A549 (cell line): ENCODE measurements around the gene PXK. TPM values are rescaled to one million over a fixed set of nuclear protein-coding genes. Genes with fewer than 3 reads are reported as not detected.

Experiments used
- ATAC-seq, 2 experiments: fragments of 200-7000 bp in 1 of 2; fragments of >200 bp in 1 of 2; cut with Nextera tagmentation in 1 of 2; cut with Tn5 transposase in 1 of 2; 3 replicates each; pipeline versions ENCODE4 v1.8.0 to v1.9.1; 2018 to 2020; ENCODE audit warnings: mild to moderate bottlenecking in 1 of 2, moderate library complexity in 1 of 2
- CTCF ChIA-PET: fragments of 300-600 bp; sonication (Branson Sonifier 250); formaldehyde crosslinking; extraction: SDS; loops from one replicate; lab custom pipeline; 2021; ENCODE audit warnings: antibody characterized with exemption, inconsistent platforms; lab: Yijun Ruan, JAX
- POLR2A ChIA-PET: fragments of 350-600 bp; formaldehyde crosslinking; extraction: SDS; loops from one replicate; lab custom pipeline; 2021; ENCODE audit warnings: antibody characterized with exemption, inconsistent platforms; lab: Yijun Ruan, JAX
- DNase-seq, 2 experiments: peaks; one replicate each; pipeline versions ENCODE4 v3.0.0 to v3.0.0-alpha.2; 2011 to 2016; ENCODE audit warnings: low read depth in 1 of 2, low spot score in 1 of 2
- FAIRE-seq: peaks from 2 replicates; lab custom pipeline; 2011; peaks lifted over from hg19 to GRCh38; lab: Jason Lieb, UNC
- H3K27ac ChIP-seq, 2 experiments: fragments of >200 bp; sonication (Bioruptor Twin); formaldehyde crosslinking; 3 replicates each; pipeline ENCODE4 v1.5.1; 2016 to 2017
- H3K4me1 ChIP-seq: fragments of >200 bp; sonication (Bioruptor Twin); formaldehyde crosslinking; 3 replicates; pipeline ENCODE4 v1.6.1; 2016
- H3K4me2 ChIP-seq: fragments of >200 bp; sonication (Bioruptor Twin); formaldehyde crosslinking; 3 replicates; pipeline ENCODE4 v1.6.1; 2016
- H3K4me3 ChIP-seq: fragments of >200 bp; sonication (Bioruptor Twin); formaldehyde crosslinking; 3 replicates; pipeline ENCODE4 v1.5.1; 2016
- H3K9me3 ChIP-seq: fragments of >200 bp; sonication (Bioruptor Twin); formaldehyde crosslinking; 3 replicates; pipeline ENCODE4 v1.6.1; 2016
- ATOH8 ChIP-seq: fragments of 250-450 bp; sonication (Bioruptor Pico); IDR thresholded peaks from 2 replicates; pipeline ENCODE4 v1.5.0; 2020; ENCODE audit warnings: low read depth, mild to moderate bottlenecking, moderate library complexity
- BHLHE40 ChIP-seq: IDR thresholded peaks from 2 replicates; pipeline ENCODE4 v1.6.1; 2012; ENCODE audit warnings: low read depth, low read length, inconsistent platforms
- CBX2 ChIP-seq: fragments of 200-600 bp; sonication (generic); IDR thresholded peaks from 2 replicates; pipeline ENCODE4 v1.6.1; 2016; ENCODE audit warnings: low read depth, mild to moderate bottlenecking, borderline replicate concordance
- CBX8 ChIP-seq: fragments of 200-600 bp; sonication (generic); IDR thresholded peaks from 2 replicates; pipeline ENCODE4 v1.6.1; 2016
- CEBPB ChIP-seq, 2 experiments: fragments of >200 bp in 1 of 2; sonication (Bioruptor Twin) in 1 of 2; formaldehyde crosslinking in 1 of 2; IDR thresholded peaks; 2 replicates each; pipeline ENCODE4 v1.6.1; 2012 to 2016
- CHD2 ChIP-seq: fragments of 150-350 bp; IDR thresholded peaks from 2 replicates; pipeline ENCODE4 v1.6.1; 2014; ENCODE audit warnings: low read length; ENCODE audit not compliant: partially characterized antibody
- E2F6 ChIP-seq: IDR thresholded peaks from 2 replicates; pipeline ENCODE4 v1.6.1; 2012; ENCODE audit warnings: low read depth, borderline replicate concordance
- EHMT2 ChIP-seq: fragments of 200-600 bp; sonication (generic); IDR thresholded peaks from 2 replicates; pipeline ENCODE4 v1.6.1; 2016; ENCODE audit warnings: antibody characterized with exemption, low read depth, mild to moderate bottlenecking, moderate library complexity
- ELK1 ChIP-seq: fragments of 150-350 bp; IDR thresholded peaks from 2 replicates; pipeline ENCODE4 v1.6.1; 2014; ENCODE audit warnings: low read depth, mild to moderate bottlenecking, low read length
- ESRRA ChIP-seq: fragments of 150-350 bp; IDR thresholded peaks from 2 replicates; pipeline ENCODE4 v1.6.1; 2014; ENCODE audit warnings: mild to moderate bottlenecking, low read length, borderline replicate concordance
- GATA3 ChIP-seq: IDR thresholded peaks from 2 replicates; pipeline ENCODE4 v1.6.1; 2012; ENCODE audit warnings: borderline replicate concordance
- HES2 ChIP-seq: fragments of >200 bp; sonication (Bioruptor Twin); formaldehyde crosslinking; IDR thresholded peaks from 2 replicates; pipeline ENCODE4 v1.6.1; 2016
- HMGXB4 ChIP-seq: fragments of 250-450 bp; sonication (Bioruptor Pico); IDR thresholded peaks from 2 replicates; pipeline ENCODE4 v1.5.0; 2021; ENCODE audit warnings: mild to moderate bottlenecking, moderate library complexity, borderline replicate concordance
- HOXB5 ChIP-seq: fragments of 250-450 bp; sonication (Bioruptor Pico); IDR thresholded peaks from 2 replicates; pipeline ENCODE4 v1.5.0; 2020; ENCODE audit warnings: mild to moderate bottlenecking, moderate library complexity
- MAX ChIP-seq: IDR thresholded peaks from 2 replicates; pipeline ENCODE4 v1.6.1; 2012
- MAZ ChIP-seq: fragments of 150-350 bp; IDR thresholded peaks from 2 replicates; pipeline ENCODE4 v1.6.1; 2014; ENCODE audit warnings: antibody characterized with exemption, low read depth, low read length, borderline replicate concordance
- NPAS2 ChIP-seq: fragments of 250-450 bp; sonication (Bioruptor Pico); IDR thresholded peaks from 2 replicates; pipeline ENCODE4 v1.8.0; 2022; ENCODE audit warnings: mild to moderate bottlenecking, moderate library complexity, borderline replicate concordance
- NR3C1 ChIP-seq: fragments of >200 bp; sonication (Bioruptor Twin); formaldehyde crosslinking; IDR thresholded peaks from 3 replicates; pipeline ENCODE4 v1.6.1; 2017
- POLR2A ChIP-seq: IDR thresholded peaks from 2 replicates; pipeline ENCODE4 v1.6.1; 2012; ENCODE audit warnings: mild to moderate bottlenecking, low read length
- RARB ChIP-seq: fragments of 250-450 bp; sonication (Bioruptor Pico); IDR thresholded peaks from 2 replicates; pipeline ENCODE4 v1.8.0; 2021; ENCODE audit warnings: mild to moderate bottlenecking, moderate library complexity
- RFX5 ChIP-seq: fragments of 450-650 bp; IDR thresholded peaks from 2 replicates; pipeline ENCODE4 v1.7.1; 2014; ENCODE audit warnings: antibody characterized with exemption, mild to moderate bottlenecking, moderate library complexity
- RNF2 ChIP-seq: fragments of 200-600 bp; sonication (generic); IDR thresholded peaks from 2 replicates; pipeline ENCODE4 v1.6.1; 2016; ENCODE audit warnings: low read depth, mild to moderate bottlenecking, antibody characterized with exemption, moderate library complexity, borderline replicate concordance
- SMC3 ChIP-seq: fragments of >200 bp; sonication (Bioruptor Twin); formaldehyde crosslinking; IDR thresholded peaks from 3 replicates; pipeline ENCODE4 v1.6.1; 2018; ENCODE audit warnings: inconsistent platforms
- USF2 ChIP-seq: fragments of 450-650 bp; IDR thresholded peaks from 2 replicates; pipeline ENCODE4 v1.6.1; 2014; ENCODE audit warnings: antibody characterized with exemption
- ZC3H11A ChIP-seq: fragments of 450-650 bp; IDR thresholded peaks from 2 replicates; pipeline ENCODE4 v1.6.1; 2014; ENCODE audit warnings: antibody characterized with exemption, mild to moderate bottlenecking
- ZFP36 ChIP-seq: fragments of 450-650 bp; IDR thresholded peaks from 2 replicates; pipeline ENCODE4 v1.6.1; 2014; ENCODE audit warnings: borderline replicate concordance; ENCODE audit not compliant: partially characterized antibody
- ZNF302 ChIP-seq: fragments of 250-450 bp; sonication (Bioruptor Pico); IDR thresholded peaks from 2 replicates; pipeline ENCODE4 v1.9.0; 2021; ENCODE audit warnings: inconsistent platforms, mild to moderate bottlenecking, moderate library complexity
- WGBS: methylation state at CpG from one replicate; pipeline ENCODE4 v1.1.6; 2017; ENCODE audit errors: missing lambda C conversion rate; 5-methylcytosine and 5-hydroxymethylcytosine counted together
- polyA plus RNA-seq, 4 experiments: library from polyadenylated mRNA; depleted of rRNA in 3 of 4; stranded (reverse); fragments of >200 nt; fragmentation: RNase III in 1 of 4; extraction: RNeasy Plus Mini Kit Qiagen cat#74134 plus additional on column Dnase treatment in 1 of 4; gene quantifications; 2 replicates in 3 of 4; 3 replicates in 1 of 4; pipeline ENCODE4 v1.2.3, GENCODE V29; 2011 to 2017

PXK gene
- polyA plus RNA-seq, 2 of the 4 experiments (the other 2 are of a cell fraction), result 4.4 to 10.5 TPM

GRCh38 chr3:58369038-58369437 lies 36.3 kb downstream of the PXK start:
- H3K4me1 ChIP-seq, result no peaks in the 10 kb centered on the region
- H3K9me3 ChIP-seq, result no peaks in the 10 kb centered on the region
- CTCF ChIA-PET, result interaction anchor here (0.9 kb wide), 1 partner anchor 10 kb away, joined by 3 read pairs; no protein-coding TSS in a partner anchor
- no peak overlapping the region for H3K27ac ChIP-seq
- FAIRE-seq, result no peak
- no peak overlapping the region for H3K4me2 ChIP-seq
- H3K4me3 ChIP-seq, result no peak overlapping the region
- no peak for ATAC-seq
- TF ChIP-seq POLR2A (no peak), ZC3H11A (no peak), GATA3 (no peak), USF2 (no peak), ELK1 (no peak), CBX8 (no peak), RNF2 (no peak), CEBPB (IDR thresholded peaks at IDR 0.05) (no peak), CHD2 (no peak), RARB (CRISPR knock-in tag) (no peak)
- TF ChIP-seq, all 56 proteins: peak for 0
- no peak for DNase-seq
- 71% methylated on average over 1 of the region's 1 CpG for WGBS
- POLR2A ChIA-PET, result no interaction called here

GRCh38 chr3:58369876-58370275 lies 37.2 kb downstream of the PXK start:
- ATAC-seq, result no peak
- Histone ChIP-seq H3K4me3 (no peak overlapping the region), H3K9me3 (no peaks in the 10 kb centered on the region), H3K4me2 (no peak overlapping the region), H3K4me1 (no peaks in the 10 kb centered on the region), H3K27ac (no peak overlapping the region)
- no peak for FAIRE-seq
- CTCF ChIA-PET, result no interaction called here
- 96% methylated on average over 3 of the region's 3 CpGs for WGBS
- POLR2A ChIA-PET, result no interaction called here
- TF ChIP-seq ELK1 (no peak), ATOH8 (CRISPR knock-in tag) (no peak), EHMT2 (no peak), E2F6 (no peak), BHLHE40 (no peak), ZFP36 (no peak), HES2 (no peak), MAX (no peak), POLR2A (no peak), NR3C1 (no peak), NPAS2 (CRISPR knock-in tag) (no peak), CBX2 (no peak), MAZ (no peak), RFX5 (no peak), HOXB5 (CRISPR knock-in tag) (no peak), ZNF302 (CRISPR knock-in tag) (no peak), HMGXB4 (CRISPR knock-in tag) (no peak), SMC3 (no peak), ESRRA (no peak)
- no peak for DNase-seq
